MM.1S (cell line): Measurements from ENCODE around the gene CREB5.

Experiments used
- CTCF ChIP-seq: fragments of 300-600 bp; sonication (generic); IDR thresholded peaks from 2 replicates; pipeline ENCODE4 v1.5.1; 2016; ENCODE audit warnings: antibody characterized with exemption, low read length, mixed read lengths
- EZH2 ChIP-seq: fragments of 300-600 bp; sonication (generic); optimal IDR thresholded peaks from 2 replicates; pipeline ENCODE3; 2017; ENCODE audit warnings: low read depth, mild to moderate bottlenecking, antibody characterized with exemption, low read length, mixed read lengths
- EZH2phosphoT487 ChIP-seq: fragments of 300-600 bp; sonication (generic); IDR thresholded peaks from 2 replicates; pipeline ENCODE4 v1.6.1; 2018; ENCODE audit warnings: antibody characterized with exemption, low read length

GRCh38 chr7:28754027-28754426 lies 341.7 kb downstream of the CREB5 start:
- TF ChIP-seq EZH2 (no peak), EZH2phosphoT487 (no peak), CTCF (0 out of 2 replicates have a peak, but pooled peaks have one; percentile 7)
